H9 (cell line): ENCODE results near the gene PRSS38. TPM values are rescaled to one million over a fixed set of nuclear protein-coding genes. Genes with fewer than 3 reads are reported as not detected.

Experiments used
- DNase-seq: peaks from one replicate; pipeline ENCODE4 v3.0.0-alpha.2; 2017
- H2AFZ ChIP-seq: one replicate; pipeline ENCODE4 v1.6.1; 2013; ENCODE audit warnings: mild to moderate bottlenecking, low read length, control low read depth, moderate library complexity
- H2AK5ac ChIP-seq: 2 replicates; pipeline ENCODE4 v1.6.1; 2013; ENCODE audit warnings: low read length, control low read depth, mixed read lengths; ENCODE audit not compliant: insufficient read length
- H2BK120ac ChIP-seq: one replicate; pipeline ENCODE4 v1.6.1; 2013; ENCODE audit warnings: low read depth, mild to moderate bottlenecking, low read length, control low read depth, inconsistent platforms; ENCODE audit not compliant: poor library complexity, severe bottlenecking
- H2BK12ac ChIP-seq: 2 replicates; pipeline ENCODE4 v1.6.1; 2013; ENCODE audit warnings: low read length, control low read depth, mixed read lengths, low read depth; ENCODE audit not compliant: insufficient read length
- H2BK15ac ChIP-seq: 2 replicates; pipeline ENCODE4 v1.6.1; 2013; ENCODE audit warnings: low read depth, low read length, control low read depth
- H2BK20ac ChIP-seq: one replicate; pipeline ENCODE4 v1.6.1; 2013; ENCODE audit warnings: low read depth, mild to moderate bottlenecking, low read length, control low read depth, inconsistent platforms; ENCODE audit not compliant: poor library complexity, severe bottlenecking
- H2BK5ac ChIP-seq: 2 replicates; pipeline ENCODE4 v1.6.1; 2013; ENCODE audit warnings: low read length, control low read depth, mixed read lengths; ENCODE audit not compliant: insufficient read length
- H3K14ac ChIP-seq: 2 replicates; pipeline ENCODE4 v1.6.1; 2013; ENCODE audit warnings: low read length, control low read depth; ENCODE audit not compliant: insufficient read depth
- H3K18ac ChIP-seq: 2 replicates; pipeline ENCODE4 v1.6.1; 2013; ENCODE audit warnings: low read depth, mild to moderate bottlenecking, mixed read lengths, low read length, control low read depth; ENCODE audit not compliant: insufficient read length
- H3K23ac ChIP-seq: 2 replicates; pipeline ENCODE4 v1.6.1; 2013; ENCODE audit warnings: low read length, control low read depth, mixed read lengths, low read depth; ENCODE audit not compliant: insufficient read length
- H3K23me2 ChIP-seq: 2 replicates; pipeline ENCODE4 v1.6.1; 2013; ENCODE audit warnings: low read depth, mild to moderate bottlenecking, mixed read lengths, low read length, control low read depth; ENCODE audit not compliant: insufficient read length, poor library complexity, severe bottlenecking
- H3K27ac ChIP-seq: 2 replicates; pipeline ENCODE4 v1.5.1; 2013; ENCODE audit warnings: low read length, control low read depth, mixed read lengths, low read depth; ENCODE audit not compliant: insufficient read length
- H3K27me3 ChIP-seq: 2 replicates; pipeline ENCODE4 v1.6.1; 2013; ENCODE audit warnings: low read length, control low read depth, inconsistent platforms; ENCODE audit not compliant: insufficient read depth
- H3K4ac ChIP-seq: 2 replicates; pipeline ENCODE4 v1.6.1; 2013; ENCODE audit warnings: low read depth, mild to moderate bottlenecking, control low read depth, inconsistent platforms, low read length, moderate library complexity
- H3K4me1 ChIP-seq: 2 replicates; pipeline ENCODE4 v1.6.1; 2013; ENCODE audit warnings: low read length, control low read depth, inconsistent platforms; ENCODE audit not compliant: insufficient read depth
- H3K4me2 ChIP-seq: 2 replicates; pipeline ENCODE4 v1.6.1; 2013; ENCODE audit warnings: low read length, control low read depth, mixed read lengths; ENCODE audit not compliant: insufficient read length, insufficient read depth
- H3K56ac ChIP-seq: 2 replicates; pipeline ENCODE4 v1.6.1; 2013; ENCODE audit warnings: low read depth, mild to moderate bottlenecking, mixed read lengths, low read length, control low read depth; ENCODE audit not compliant: insufficient read length
- H3K79me1 ChIP-seq: 2 replicates; pipeline ENCODE4 v1.6.1; 2013; ENCODE audit warnings: low read depth, mild to moderate bottlenecking, moderate library complexity, low read length, control low read depth, inconsistent platforms; ENCODE audit not compliant: insufficient read depth, poor library complexity, severe bottlenecking
- H3K79me2 ChIP-seq: 2 replicates; pipeline ENCODE4 v1.6.1; 2013; ENCODE audit warnings: low read length, control low read depth, inconsistent platforms; ENCODE audit not compliant: insufficient read depth
- H3K9ac ChIP-seq: 2 replicates; pipeline ENCODE4 v1.6.1; 2013; ENCODE audit warnings: low read length, control low read depth, mixed read lengths; ENCODE audit not compliant: insufficient read length; ENCODE audit errors: extremely low read depth
- H3K9me3 ChIP-seq: one replicate; pipeline ENCODE4 v1.6.1; 2013; ENCODE audit warnings: low read depth, low read length, inconsistent platforms; ENCODE audit not compliant: control insufficient read depth
- H3T11ph ChIP-seq: one replicate; pipeline ENCODE4 v1.6.1; 2013; ENCODE audit warnings: mild to moderate bottlenecking, low read length, control low read depth, inconsistent platforms
- H4K20me1 ChIP-seq: one replicate; pipeline ENCODE4 v1.6.1; 2013; ENCODE audit not compliant: control insufficient read depth, insufficient read length, insufficient read depth
- H4K5ac ChIP-seq: 2 replicates; pipeline ENCODE4 v1.6.1; 2013; ENCODE audit warnings: low read depth, mild to moderate bottlenecking, mixed read lengths, low read length, control low read depth; ENCODE audit not compliant: insufficient read length
- H4K8ac ChIP-seq: replicated peaks from 2 replicates; pipeline ENCODE4 v1.6.1; 2013; ENCODE audit warnings: low read length, control low read depth, mixed read lengths, low read depth; ENCODE audit not compliant: insufficient read length
- H4K91ac ChIP-seq: 2 replicates; pipeline ENCODE4 v1.6.1; 2013; ENCODE audit warnings: low read depth, mild to moderate bottlenecking, moderate library complexity, mixed read lengths, low read length, control low read depth; ENCODE audit not compliant: insufficient read length
- H3K27ac Mint-ChIP-seq, 3 experiments: 2 replicates in 2 of 3; 3 replicates in 1 of 3; pipeline ENCODE4 v1.8.0; 2020 to 2021; ENCODE audit warnings: mixed read lengths in 3 of 3, mild to moderate bottlenecking in 1 of 3, moderate library complexity in 1 of 3
- H3K27me3 Mint-ChIP-seq: 2 replicates; pipeline ENCODE4 v1.8.0; 2021; ENCODE audit warnings: low read depth, mild to moderate bottlenecking, moderate library complexity, mixed read lengths
- H3K36me3 Mint-ChIP-seq, 3 experiments: 2 replicates in 2 of 3; 3 replicates in 1 of 3; pipeline ENCODE4 v1.8.0; 2020 to 2021; ENCODE audit warnings: low read depth in 3 of 3, mixed read lengths in 3 of 3; ENCODE audit not compliant: insufficient read depth in 1 of 3
- H3K4me1 Mint-ChIP-seq, 2 experiments: 2 replicates each; pipeline ENCODE4 v1.8.0; 2020; ENCODE audit warnings: mixed read lengths in 2 of 2
- H3K4me3 Mint-ChIP-seq, 2 experiments: 2 replicates in 1 of 2; 3 replicates in 1 of 2; pipeline ENCODE4 v1.8.0; 2020 to 2021; ENCODE audit warnings: mild to moderate bottlenecking in 2 of 2, mixed read lengths in 2 of 2, moderate library complexity in 1 of 2
- H3K9me3 Mint-ChIP-seq, 2 experiments: 2 replicates in 1 of 2; 3 replicates in 1 of 2; pipeline ENCODE4 v1.8.0; 2020; ENCODE audit warnings: mild to moderate bottlenecking in 2 of 2, mixed read lengths in 2 of 2, moderate library complexity in 1 of 2
- WGBS: extraction: QIAGEN DNeasy Blood & Tissue Kit; methylation state at CpG from one replicate; pipeline ENCODE4 v1.1.7; 2013; ENCODE audit warnings: missing lambda C conversion rate, low lambda C conversion rate, mixed read lengths; ENCODE audit not compliant: insufficient read length; ENCODE audit errors: extremely low coverage; 5-methylcytosine and 5-hydroxymethylcytosine counted together
- total RNA-seq: library from RNA; stranded (reverse); gene quantifications from 2 replicates; pipeline ENCODE4 v1.2.1, GENCODE V29; 2021
- TF ChIP-seq, protein P1 (sequence below): fragments of 200-600 bp; sonication (generic); conservative IDR thresholded peaks from 3 replicates; pipeline ENCODE4 v1.8.0; 2021; ENCODE audit warnings: antibody characterized with exemption, mild to moderate bottlenecking

The PRSS38 gene
- total RNA-seq, 1 experiment from 2014 or later: not detected

DNA sequence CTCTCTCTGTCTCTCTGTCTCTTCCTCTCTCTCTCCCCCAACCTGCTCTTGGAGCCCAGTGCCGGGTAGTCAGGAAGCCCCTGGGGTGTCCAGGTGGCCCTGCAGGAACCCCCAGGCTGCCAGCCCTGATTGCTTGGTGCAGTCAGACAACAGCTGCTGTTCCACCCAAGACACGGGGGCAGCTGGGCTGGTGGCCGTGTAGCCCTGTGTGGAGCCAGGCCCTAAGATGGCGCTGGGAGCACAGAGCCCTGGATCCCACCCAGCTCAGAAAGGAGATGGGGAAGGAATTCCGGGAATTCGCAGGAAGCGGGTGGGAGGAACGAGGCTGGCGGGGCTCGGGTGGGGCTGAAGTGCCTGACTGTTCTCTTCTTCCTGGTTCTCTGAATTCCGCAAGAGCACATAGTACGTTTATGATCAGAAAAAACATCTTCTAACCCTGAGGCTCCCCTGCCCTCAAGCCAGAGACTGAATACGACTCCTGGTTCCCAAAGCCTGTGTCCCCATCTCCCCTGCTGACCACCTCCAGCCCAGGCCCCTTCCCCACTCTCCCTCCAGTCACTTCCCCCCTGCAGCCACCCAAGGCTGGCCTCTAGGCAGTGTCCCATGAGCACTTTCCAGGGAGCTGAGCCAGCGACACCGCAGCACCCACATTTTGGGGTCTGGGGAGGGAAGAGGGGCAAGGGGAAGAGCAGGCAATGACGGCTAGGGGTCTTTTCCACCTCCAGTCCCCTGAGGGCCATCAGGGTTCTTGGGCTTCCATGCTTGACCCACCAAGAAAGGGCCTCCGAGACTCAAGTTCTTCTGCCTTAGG lies 77.2 kb downstream of the PRSS38 start:
- Histone ChIP-seq H3K4me2 (no peak overlapping the region), H3K14ac (no peak overlapping the region), H3K9ac (no peak overlapping the region), H3T11ph (no peak overlapping the region), H3K23ac (no peak overlapping the region), H4K5ac (no peak overlapping the region), H4K91ac (no peak overlapping the region), H3K27ac (no peak overlapping the region), H2BK20ac (no peak overlapping the region), H2BK120ac (peak overlapping the region; percentile 44), H2BK5ac (no peak overlapping the region), H2AK5ac (no peak overlapping the region), H2AFZ (no peak overlapping the region), H3K79me1 (no peaks in the 10 kb centered on the region), H3K56ac (no peak overlapping the region), H3K4ac (no peak overlapping the region), H3K18ac (peak overlapping the region; percentile 0), H3K27me3 (no peaks in the 10 kb centered on the region), H3K79me2 (no peaks in the 10 kb centered on the region), H4K20me1 (no peaks in the 10 kb centered on the region), H3K4me1 (no peaks in the 10 kb centered on the region), H3K9me3 (no peaks in the 10 kb centered on the region), H2BK15ac (no peak overlapping the region), H2BK12ac (no peak overlapping the region), H3K23me2 (no peaks in the 10 kb centered on the region), H4K8ac (no peak overlapping the region)
- H3K4me1 Mint-ChIP-seq: peaks cover 11 to 23% of the 10 kb centered on the region in 2 experiments
- TF ChIP-seq, protein P1, sequence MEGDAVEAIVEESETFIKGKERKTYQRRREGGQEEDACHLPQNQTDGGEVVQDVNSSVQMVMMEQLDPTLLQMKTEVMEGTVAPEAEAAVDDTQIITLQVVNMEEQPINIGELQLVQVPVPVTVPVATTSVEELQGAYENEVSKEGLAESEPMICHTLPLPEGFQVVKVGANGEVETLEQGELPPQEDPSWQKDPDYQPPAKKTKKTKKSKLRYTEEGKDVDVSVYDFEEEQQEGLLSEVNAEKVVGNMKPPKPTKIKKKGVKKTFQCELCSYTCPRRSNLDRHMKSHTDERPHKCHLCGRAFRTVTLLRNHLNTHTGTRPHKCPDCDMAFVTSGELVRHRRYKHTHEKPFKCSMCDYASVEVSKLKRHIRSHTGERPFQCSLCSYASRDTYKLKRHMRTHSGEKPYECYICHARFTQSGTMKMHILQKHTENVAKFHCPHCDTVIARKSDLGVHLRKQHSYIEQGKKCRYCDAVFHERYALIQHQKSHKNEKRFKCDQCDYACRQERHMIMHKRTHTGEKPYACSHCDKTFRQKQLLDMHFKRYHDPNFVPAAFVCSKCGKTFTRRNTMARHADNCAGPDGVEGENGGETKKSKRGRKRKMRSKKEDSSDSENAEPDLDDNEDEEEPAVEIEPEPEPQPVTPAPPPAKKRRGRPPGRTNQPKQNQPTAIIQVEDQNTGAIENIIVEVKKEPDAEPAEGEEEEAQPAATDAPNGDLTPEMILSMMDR: no peak
- H3K27me3 Mint-ChIP-seq: no peaks in the 10 kb centered on the region
- H3K27ac Mint-ChIP-seq: peak overlapping the region in 1 of 3 experiments; percentile 65; a peak in 2 of 7 replicates
- H3K36me3 Mint-ChIP-seq: no peaks in the 10 kb centered on the region
- peak overlapping the region in 1 of 2 experiments; percentile 12; a peak in 1 of 5 replicates for H3K4me3 Mint-ChIP-seq
- no peaks in the 10 kb centered on the region for H3K9me3 Mint-ChIP-seq
- WGBS: no CpG with 5 or more reads among the region's 17 CpGs
- peak; percentile 53 for DNase-seq
